GM19238 (cell line): ENCODE data around the gene NPM1.

ENCODE experiments used
- DNase-seq: peaks from one replicate; pipeline ENCODE4 v3.0.0; 2011; ENCODE audit warnings: low spot score; ENCODE audit not compliant: insufficient read length

NPM1 gene

GRCh38 chr5:171427318-171428167, 39.9 kb downstream of the NPM1 start:
- no peak for DNase-seq

GRCh38 chr5:171428168-171428696, 40.6 kb downstream of the NPM1 start:
- no peak for DNase-seq

DNA sequence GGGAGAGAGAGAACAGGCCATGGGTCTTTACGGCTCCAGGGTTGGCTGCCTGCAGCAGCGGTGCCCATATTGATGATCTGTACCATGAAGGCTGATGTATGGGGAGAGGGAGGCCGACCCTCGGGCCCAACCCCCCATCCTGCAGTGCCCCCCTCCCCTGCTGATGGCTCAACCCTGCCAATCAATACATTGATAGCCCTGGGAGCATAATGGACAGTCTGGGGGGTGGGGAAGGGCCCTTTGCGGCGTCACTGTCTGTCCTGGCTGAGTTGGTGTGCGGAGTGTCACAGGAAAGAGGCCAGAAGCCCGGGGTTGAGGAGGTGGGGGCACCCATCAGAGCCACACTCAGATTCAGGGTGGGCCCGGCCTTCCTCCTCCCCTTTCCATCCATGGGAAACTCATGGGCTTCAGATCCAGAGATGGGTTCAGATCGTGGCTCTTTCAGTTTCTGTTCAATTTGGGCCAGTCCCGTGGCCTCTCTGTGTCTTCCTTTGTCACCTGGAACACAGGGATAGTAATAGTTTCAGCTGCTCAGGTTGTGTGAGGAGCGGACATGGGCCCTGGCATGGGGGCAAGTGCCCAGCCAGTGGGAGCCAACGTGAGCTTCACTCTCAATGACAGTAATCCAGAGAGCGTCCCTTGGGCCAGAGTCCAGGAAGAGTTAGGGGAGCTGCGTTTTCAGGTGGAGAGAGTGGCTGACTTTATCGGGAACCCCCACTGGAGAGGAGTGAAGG, 41.3 kb downstream of the NPM1 start:
- no peak for DNase-seq

DNA sequence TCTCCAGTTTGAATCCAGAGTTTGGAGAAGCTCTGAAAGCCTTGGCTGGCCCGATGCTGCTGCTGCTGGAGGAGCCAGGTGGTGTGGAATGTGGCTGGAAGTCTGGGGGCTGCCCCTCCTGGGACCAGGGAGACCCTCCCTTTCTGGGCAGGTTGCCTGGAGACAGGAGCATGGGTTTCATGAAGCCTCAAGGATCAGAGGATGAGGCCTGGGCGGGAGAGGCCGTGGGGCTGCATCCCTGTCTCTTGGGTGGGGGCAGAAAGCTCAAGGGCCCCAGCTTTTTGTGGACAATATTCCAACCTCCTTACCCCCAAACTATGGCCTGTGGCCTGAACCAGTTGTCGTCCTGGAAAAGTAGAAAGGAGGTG, 41.9 kb downstream of the NPM1 start:
- no peak for DNase-seq

- DNase-seq: no peak
Measured at GRCh38 chr5:171431251-171431777, 43.7 kb downstream of the NPM1 start.

DNA sequence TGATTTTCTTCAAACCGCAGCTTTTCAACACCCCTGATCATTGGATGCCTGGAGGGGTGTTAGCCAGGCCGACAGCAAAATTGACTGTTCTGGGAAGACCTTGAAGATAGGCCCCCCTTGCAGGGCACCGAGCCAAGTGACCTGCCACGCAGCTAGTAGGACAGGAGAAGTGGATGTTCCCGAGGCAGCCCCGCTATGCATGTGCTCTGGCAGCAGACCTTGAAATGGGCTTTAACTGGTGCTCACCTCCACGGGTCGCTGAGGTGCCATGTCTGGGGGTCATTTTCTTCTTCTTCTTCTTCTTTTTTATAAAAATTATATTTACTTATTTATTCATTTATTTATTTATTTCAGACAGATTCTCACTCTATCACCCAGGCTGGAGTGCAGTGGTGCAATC, 44.4 kb downstream of the NPM1 start:
- DNase-seq: no peak

DNA sequence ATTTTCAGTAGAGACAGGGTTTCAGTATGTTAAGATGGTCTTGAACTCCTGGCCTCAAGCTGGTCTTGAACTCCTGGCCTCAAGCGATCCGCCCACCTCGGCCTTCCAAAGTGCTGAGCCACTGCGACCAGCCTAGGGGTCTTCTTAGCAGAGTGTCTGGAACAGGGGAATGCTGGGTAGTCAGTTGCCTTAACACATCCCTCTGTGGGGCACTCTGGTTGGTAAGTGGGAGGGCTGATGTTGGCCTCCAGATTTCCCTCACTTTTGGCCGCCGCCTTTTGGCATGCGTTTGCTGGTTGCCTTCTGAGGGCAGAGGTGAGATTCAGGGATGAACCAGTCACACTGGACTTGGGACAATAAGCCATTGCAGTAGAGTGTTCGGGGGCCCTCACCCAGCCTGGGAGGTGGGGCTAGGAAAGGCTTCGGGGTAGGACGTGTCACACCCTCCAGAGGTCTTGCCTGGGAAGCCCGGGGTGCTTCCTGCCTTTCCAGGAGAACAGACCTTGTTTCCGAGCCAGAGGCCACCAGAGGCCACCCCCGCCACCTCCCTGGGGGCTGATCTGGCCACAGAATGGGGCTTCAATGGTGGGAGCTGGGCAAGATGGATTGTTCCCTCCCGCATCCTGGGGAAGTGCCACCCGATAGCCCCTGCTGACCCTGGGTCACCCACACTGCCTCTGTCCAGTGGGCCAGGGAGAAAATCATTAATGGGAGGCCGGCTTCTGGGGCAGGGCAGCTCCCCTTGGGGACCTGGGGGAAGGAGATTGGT, 45.1 kb downstream of the NPM1 start:
- no peak for DNase-seq

GRCh38 chr5:171433352-171433698, 45.7 kb downstream of the NPM1 start:
- DNase-seq: no peak

DNA sequence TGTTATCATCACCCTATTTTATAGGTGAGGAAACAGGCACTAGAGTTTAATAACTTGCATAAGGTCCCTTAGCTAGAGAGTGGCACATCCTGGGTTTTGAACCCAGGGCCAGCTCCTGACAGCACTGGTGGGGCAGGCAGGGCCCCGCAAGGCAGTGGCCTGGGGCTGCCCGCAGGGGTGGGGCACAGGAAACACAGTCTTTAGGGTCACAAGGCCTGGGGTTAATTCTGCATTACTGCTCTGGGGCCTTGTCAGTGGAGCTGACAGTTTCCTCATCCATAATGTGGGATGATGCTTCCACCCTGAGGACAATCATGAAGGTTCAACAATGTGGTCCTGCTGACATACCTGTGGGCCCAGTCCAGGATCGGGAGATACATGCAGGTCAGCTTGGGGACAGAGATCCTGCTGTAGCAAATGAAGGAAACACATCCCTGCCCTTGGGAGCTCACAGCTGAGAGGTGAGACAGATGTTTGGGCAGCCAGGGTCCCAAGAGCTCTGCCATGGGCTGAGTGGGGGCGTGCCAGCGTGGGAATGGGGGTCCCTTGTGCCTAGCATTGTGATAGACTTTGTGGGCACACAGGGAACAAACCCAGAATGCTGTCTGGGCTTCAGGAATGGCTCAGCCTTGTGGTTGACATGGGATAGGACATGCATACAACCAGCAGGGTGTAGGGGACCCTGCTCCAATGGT, 46.5 kb downstream of the NPM1 start:
- DNase-seq: no peak

GRCh38 chr5:171434874-171435273, 47.2 kb downstream of the NPM1 start:
- no peak for DNase-seq

DNA sequence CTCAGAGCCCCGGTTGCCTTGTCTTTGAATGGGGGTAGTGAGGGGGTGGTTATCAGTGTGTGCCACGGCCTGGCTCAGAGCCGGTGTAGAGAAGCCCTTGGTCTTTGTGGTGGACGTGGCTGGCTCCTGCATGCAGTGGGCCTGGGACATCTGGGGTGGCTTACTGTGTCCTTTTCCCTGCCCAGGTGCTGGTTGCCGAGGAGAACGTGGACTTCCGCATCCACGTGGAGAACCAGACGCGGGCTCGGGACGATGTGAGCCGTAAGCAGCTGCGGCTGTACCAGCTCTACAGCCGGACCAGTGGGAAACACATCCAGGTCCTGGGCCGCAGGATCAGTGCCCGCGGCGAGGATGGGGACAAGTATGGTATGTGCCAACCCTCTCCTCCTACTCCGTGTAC, 48.3 kb downstream of the NPM1 start:
- DNase-seq: no peak

GRCh38 chr5:171436804-171437285, 49.2 kb downstream of the NPM1 start:
- DNase-seq: no peak

GRCh38 chr5:171437286-171437821, 49.7 kb downstream of the NPM1 start:
- no peak for DNase-seq

DNA sequence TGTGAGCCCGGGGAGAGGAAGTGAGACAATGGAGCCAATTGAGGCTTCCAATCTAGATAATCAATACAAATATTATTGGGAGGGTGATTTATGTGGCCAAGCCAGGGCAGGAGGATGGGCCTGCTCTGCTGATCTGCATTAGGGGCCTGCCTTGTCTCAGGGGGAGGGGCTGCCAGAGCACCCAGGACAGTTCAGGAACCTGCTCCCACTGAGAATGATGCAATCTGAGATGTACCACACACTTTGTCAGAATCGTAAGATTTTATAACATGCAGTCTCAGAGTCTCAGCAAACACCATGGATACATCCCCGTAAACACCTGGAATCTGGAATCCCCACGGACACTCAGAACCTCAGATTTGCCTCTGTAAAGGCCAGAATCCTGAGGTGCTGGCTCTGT, 51.1 kb downstream of the NPM1 start:
- no peak for DNase-seq

- no peak for DNase-seq
Measured at GRCh38 chr5:171441246-171441791, 53.7 kb downstream of the NPM1 start.

GRCh38 chr5:171442287-171443042, 54.8 kb downstream of the NPM1 start:
- no peak for DNase-seq

DNA sequence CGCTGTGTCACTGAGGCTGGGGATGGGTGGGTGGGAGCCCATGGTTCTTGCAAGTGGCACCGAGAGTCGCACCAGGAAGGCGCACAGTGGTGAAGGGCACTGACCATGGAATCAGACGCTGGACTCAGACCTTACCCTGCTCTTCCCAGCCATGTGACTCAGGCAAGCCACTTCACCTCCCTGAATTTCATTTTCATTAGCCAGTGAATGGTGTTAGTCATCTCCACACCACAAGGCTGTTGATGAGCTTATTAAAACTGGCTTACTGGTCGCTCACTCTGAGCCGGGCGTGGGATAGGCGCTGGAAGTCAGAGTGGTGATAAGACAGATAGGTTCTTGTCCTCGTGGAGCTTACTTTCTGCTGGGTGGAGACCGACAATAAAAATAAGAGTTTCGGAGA, 56.9 kb downstream of the NPM1 start:
- no peak for DNase-seq

- no peak for DNase-seq
Measured at GRCh38 chr5:171445644-171446516, 58.2 kb downstream of the NPM1 start.

- DNase-seq: no peak
Measured at GRCh38 chr5:171447226-171447625, 59.6 kb downstream of the NPM1 start.
